GM12865 (cell line): ENCODE results near the gene ATP12A.

Experiments used
- DNase-seq: peaks from one replicate; pipeline ENCODE4 v3.0.0; 2010; ENCODE audit warnings: low read depth
- H3K4me3 ChIP-seq: 2 replicates; pipeline ENCODE4 v1.5.1; 2011; ENCODE audit warnings: mild to moderate bottlenecking, low read depth, low read length, control low read depth
- CTCF ChIP-seq: IDR thresholded peaks from 2 replicates; pipeline ENCODE4 v1.5.1; 2011; ENCODE audit warnings: low read length, control low read depth, low read depth, inconsistent platforms; ENCODE audit not compliant: insufficient read depth; ENCODE audit errors: missing control alignments

Gene ATP12A

DNA sequence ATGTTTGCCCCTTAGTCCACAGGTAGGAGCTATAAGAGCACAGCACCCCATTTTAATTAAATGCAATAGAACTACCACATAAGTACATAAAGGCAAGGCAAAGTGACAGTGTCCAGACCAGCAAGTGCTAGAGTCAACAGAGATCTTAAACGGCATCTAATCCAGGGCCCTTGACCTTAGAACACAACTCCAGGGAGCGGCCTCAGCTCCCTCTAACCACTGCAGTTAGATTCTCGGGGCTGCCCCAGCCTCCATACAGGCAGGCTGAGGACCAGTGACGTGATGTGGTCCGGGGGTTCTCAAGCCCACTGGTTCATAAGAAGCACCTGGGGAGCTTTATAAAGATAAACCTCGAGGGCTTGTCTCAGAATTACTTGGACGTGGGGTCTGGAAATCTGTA, 10.0 kb upstream of the ATP12A start:
- no peak for TF ChIP-seq CTCF
- no peak overlapping the region for H3K4me3 ChIP-seq
- DNase-seq: no peak

DNA sequence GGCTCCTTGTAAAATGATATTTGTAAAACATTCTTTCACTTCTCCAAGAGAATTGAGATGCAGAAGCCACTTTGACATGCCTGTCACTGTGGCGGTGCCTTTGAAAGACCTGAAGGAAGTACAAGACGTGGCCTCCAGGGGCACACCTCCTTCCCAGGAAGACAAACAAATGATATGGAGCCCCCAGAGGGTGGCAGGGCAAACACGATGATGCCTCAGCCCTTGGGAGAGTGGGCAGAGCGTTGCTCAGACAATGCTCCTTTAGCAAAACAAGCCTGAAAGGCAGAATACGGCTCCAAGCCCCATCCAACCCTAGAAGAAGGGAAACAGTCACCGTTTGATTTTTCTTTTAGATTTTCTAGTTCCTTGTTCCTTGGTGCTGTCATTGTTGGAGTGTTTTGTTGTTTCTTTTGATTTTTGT, 9.2 kb upstream of the ATP12A start:
- no peak overlapping the region for H3K4me3 ChIP-seq

GRCh38 chr13:24671386-24672113, 8.7 kb upstream of the ATP12A start:
- peak; percentile 55 for TF ChIP-seq CTCF

More for the DNA sequence above, 9.2 kb upstream of the ATP12A start:
- peak; percentile 37 for TF ChIP-seq CTCF
- peak; percentile 54 for DNase-seq

DNA sequence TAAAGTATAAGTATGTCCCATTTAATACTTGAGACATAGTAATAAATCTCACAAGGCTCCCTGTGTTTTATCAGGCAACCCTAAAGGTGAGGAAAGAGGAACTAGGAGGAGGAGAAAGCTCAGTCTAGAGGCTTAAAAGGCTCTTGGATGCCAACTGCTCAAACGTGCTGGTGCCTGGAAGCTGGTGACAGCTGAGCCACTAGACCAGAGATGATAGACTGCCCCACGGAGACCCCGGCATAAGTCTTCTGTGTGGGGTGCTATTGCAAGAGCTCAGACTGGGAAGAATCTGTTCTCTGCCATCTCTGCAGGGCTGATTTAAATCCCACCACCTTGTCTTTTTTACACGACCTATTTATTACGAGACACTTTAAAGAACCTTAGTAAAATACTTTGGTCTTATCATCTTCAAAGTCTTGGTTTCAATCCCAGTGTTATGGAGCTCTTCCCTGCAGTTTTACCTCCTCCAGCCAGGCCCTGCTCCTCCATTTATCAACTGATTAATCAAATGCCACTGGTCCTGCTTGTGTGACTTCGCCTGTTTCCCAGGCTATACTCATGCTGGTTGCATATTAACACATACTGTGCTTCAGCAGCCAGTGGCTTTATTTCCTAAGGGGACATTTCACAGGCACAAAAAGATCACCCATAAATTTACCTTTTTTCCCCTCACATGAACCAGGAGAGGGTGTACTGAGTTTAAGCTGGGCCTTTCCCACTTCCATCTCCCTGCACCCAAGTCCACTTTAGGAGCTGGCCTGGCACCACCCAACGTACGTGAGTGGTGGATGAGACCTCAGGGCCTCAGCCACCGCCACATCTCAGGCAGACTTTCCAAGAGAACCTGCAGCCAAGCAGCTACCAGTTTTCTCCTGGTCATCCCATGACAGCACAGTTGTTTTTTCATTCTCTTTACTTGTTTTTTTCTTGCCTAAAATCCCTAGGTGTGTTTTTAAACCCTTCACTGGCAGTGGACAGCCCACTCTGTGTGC, 7.8 kb upstream of the ATP12A start:
- no peak for DNase-seq
- no peak overlapping the region for H3K4me3 ChIP-seq
- no peak for TF ChIP-seq CTCF

More at GRCh38 chr13:24671386-24672113, 8.7 kb upstream of the ATP12A start:
- DNase-seq: peak; percentile 47
- no peak overlapping the region for H3K4me3 ChIP-seq

DNA sequence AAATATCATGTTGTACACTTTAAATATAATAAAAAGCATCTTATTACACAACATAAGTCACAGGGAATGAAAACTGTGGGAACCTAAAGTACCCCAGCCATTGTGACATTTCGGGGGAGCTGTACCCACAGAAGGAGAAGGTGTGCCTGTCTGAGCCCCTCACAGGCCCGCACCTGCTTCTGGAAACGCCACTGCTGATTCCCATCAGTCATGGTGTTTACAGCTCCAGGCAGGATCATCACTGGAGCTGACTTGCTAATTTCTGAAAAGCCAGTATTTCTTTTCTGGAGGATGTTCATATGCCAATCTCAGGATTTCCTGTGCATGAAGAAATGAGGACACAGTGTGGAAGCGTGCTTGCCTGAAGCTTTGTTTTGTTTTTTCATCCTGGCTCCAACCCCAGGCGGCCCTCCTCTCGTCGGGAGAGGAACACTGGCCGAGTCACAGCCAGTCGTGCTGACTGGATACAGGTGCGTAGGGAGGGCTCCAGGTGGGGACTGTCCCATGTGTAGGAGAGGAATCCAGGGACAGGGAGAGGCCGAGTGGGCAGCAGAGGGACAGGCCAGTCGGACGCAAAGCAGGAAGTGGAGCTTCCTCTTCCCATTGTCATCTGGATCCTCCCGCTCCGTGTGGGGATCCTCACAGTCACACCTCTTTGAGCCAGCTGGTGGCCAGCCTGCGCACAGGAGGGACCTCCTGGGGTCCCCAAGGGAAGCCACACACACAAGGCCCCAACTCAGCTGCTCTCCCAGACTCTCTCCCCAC, 4.2 kb upstream of the ATP12A start:
- H3K4me3 ChIP-seq: no peak overlapping the region
- no peak for DNase-seq
- TF ChIP-seq CTCF: no peak

DNA sequence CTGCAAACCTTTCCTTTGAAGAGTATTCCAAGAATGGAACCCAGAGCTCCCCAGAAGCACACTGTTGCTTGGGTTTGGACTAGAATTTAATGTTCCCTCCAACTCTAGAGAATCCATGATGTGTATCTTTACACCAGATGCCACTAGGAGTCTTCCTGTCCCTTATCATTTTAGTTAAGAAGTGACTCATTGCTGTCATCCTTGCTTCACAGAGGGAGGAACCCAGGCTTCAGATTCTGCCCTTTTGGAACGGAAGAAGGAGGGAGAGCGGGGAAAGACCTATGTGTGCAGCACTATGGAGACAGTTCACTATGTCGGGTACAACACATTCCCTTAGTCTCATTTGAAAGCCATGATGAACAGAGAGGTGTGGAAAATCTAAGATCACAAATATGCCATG, 2.1 kb upstream of the ATP12A start:
- no peak overlapping the region for H3K4me3 ChIP-seq
- DNase-seq: no peak
- TF ChIP-seq CTCF: no peak
